ENCODE measurements around the gene ESPN.

ESPN gene

GRCh38 chr1:6510493-6510892 lies 85.9 kb downstream of the ESPN start:
- FAIRE-seq (no peak), DNase-seq (ENCODE audit: low spot score) (no peak)
